ENCODE data around the gene FOS.

GRCh38 chr14:75323571-75323970 lies 44.9 kb downstream of the FOS start:
- no peak for TF ChIP-seq POLR2A (IDR thresholded peaks at IDR 0.05)
- no peak for TF ChIP-seq POLR2AphosphoS5 (IDR thresholded peaks at IDR 0.05)
